HG03135 (cell line): Measurements from ENCODE around the gene PNKP.

ENCODE experiments used
- ATAC-seq: cut with Tn5 transposase; IDR thresholded peaks from one replicate; pipeline ENCODE4 v1.9.1; 2021; ENCODE audit warnings: mild to moderate bottlenecking, moderate library complexity; ENCODE audit not compliant: unreplicated experiment

Gene PNKP

GRCh38 chr19:49890349-49891311 is 23.3 kb upstream of the PNKP start:
- ATAC-seq, result no peak

GRCh38 chr19:49889687-49890348 is 22.4 kb upstream of the PNKP start:
- ATAC-seq, result no peak

- no peak for ATAC-seq
These were observed 21.8 kb upstream of the PNKP start for GRCh38 chr19:49889038-49889686.

- no peak for ATAC-seq
These were observed 21.1 kb upstream of the PNKP start for GRCh38 chr19:49888510-49888824.

- no peak for ATAC-seq
These were observed 20.5 kb upstream of the PNKP start for GRCh38 chr19:49887665-49888509.

GRCh38 chr19:49887037-49887664 is 19.8 kb upstream of the PNKP start:
- no peak for ATAC-seq

GRCh38 chr19:49884760-49885159 is 17.4 kb upstream of the PNKP start:
- ATAC-seq, result no peak

- ATAC-seq, result no peak
These were observed 16.7 kb upstream of the PNKP start for GRCh38 chr19:49884109-49884508.

- ATAC-seq, result no peak
These were observed 15.7 kb upstream of the PNKP start for GRCh38 chr19:49883094-49883493.

- no peak for ATAC-seq
These were observed 15.3 kb upstream of the PNKP start for GRCh38 chr19:49882643-49883042.

- ATAC-seq, result no peak
These were observed 14.5 kb upstream of the PNKP start for GRCh38 chr19:49881672-49882394.

GRCh38 chr19:49881186-49881585 is 13.8 kb upstream of the PNKP start:
- ATAC-seq, result no peak

GRCh38 chr19:49880162-49880869 is 12.9 kb upstream of the PNKP start:
- ATAC-seq, result no peak

- ATAC-seq, result no peak
These were observed 12.0 kb upstream of the PNKP start for GRCh38 chr19:49879243-49879963.

GRCh38 chr19:49878744-49879070 is 11.3 kb upstream of the PNKP start:
- no peak for ATAC-seq

- peak; percentile 47 for ATAC-seq
These were observed 10.7 kb upstream of the PNKP start for GRCh38 chr19:49877879-49878743.

- ATAC-seq, result peak; percentile 61
These were observed 9.9 kb upstream of the PNKP start, which contains the start of the genes AKT1S1 and TBC1D17 for GRCh38 chr19:49877020-49877878. Gene AKT1S1 (minus strand): TSS chr19:49877355. CDS start chr19:49873295, 4,060 bp downstream. Gene TBC1D17 (plus strand): TSS chr19:49877702. CDS start chr19:49877724, 22 bp downstream.
